ENCODE data around the gene DEPP1.
"Not testable (repeated sequence)": the region's sequence is repeated elsewhere in the genome, so short reads cannot be mapped to it uniquely, and the experiment has no call there.

DEPP1 gene

DNA sequence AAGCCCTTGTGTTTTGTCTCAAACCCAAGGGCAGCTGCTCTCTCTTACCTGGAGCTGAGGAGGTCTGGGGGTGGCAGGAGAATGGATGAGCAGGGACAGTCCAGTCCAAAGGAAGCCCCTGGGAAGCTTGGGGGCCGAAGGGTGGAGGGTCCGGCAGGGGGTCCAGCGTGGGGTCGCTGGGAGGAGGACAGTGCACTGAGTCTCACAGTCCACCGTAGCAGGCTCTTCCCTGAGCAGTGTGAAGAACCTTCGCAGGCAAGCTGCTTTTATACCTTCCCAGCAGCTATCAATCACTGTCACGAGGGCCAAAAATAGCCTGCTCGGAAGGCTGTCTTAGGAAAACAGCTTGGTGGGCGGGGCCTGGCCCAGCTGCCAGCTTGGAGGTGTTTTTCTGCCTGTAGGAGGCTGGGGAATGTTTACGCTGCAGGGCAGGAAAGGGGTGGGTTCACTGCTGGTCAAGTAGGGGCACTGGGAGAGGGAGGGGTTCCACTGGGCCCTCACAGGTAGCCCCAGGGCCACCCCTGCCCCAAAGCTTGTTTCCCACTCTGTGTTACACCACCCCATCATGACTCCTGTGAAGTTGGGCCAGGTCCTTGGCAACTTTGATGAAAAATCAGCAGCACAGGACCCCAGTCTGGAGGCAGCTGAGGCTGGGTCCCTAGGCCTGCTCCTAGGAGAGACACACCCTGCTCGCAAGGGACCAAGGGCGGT lies at the start of gene DEPP1:
DEPP1 (minus strand) TSS at position 240 of the 711 bp plus-strand sequence. CDS start 779 bp downstream, outside the sequence.
- peak; percentile 59 for DNase-seq

GRCh38 chr10:45023426-45023825 lies 44.8 kb upstream of the DEPP1 start:
- no peak for DNase-seq

- no peak for DNase-seq
Observed at GRCh38 chr10:45015590-45015989, 37.0 kb upstream of the DEPP1 start.

GRCh38 chr10:45014557-45014956 lies 35.9 kb upstream of the DEPP1 start:
- DNase-seq: not testable (repeated sequence)

- DNase-seq: peak; percentile 91
Observed at GRCh38 chr10:45008524-45009161, 30.0 kb upstream of the DEPP1 start.

DNA sequence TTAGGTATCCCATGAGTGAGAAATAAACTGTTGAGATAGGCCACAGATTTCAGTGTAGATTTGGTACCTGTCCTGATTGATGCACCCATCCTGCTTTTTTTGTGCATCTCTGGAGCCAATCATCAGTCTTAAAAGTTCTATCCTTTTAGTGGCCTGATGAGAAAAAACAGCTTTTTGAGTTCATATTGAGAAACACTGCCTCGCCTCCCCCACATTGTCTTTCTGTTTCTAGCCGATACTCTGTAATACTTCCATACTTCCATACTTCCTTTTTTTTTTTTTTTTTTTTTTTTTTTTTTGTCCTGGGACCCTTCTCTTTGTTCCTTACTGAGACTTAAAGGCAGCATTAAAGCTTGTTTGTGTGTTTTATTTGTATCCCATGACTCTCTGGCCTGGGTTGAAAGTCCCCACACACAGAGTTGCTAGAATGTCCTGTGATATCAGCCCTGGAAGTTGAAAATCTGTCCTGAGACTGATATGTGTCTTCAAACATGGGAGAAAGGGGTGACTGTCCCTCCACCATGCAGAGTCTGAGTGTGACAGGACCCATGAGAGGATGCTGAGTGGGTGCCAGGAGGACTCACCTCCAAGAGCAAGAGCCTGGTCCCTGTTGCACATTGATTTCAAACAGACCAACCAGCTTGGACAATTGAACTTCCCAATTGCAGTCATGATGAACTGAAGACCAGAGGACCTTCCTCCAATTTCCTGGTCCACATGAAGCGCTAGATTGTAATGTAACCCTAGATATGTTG lies 27.8 kb upstream of the DEPP1 start:
- DNase-seq: no peak

DNA sequence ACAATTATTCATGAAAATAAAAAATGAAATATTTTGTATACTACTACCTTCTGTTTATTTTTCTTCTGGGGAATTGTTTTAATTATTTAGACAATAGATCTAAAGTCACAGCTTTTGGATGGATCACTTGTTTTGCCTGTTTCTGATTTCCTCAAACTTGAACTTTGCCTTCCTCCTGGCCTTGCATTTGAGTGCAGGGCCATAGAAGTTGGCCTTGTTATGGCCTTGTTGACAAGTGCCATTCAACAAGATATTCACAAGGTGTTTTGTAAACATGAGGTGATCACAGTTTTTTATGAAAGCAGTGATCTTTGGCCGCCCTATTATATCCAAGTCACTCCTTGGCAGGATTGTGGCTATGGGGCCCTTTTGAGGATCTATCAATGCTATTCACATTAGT lies 26.7 kb upstream of the DEPP1 start:
- no peak for DNase-seq

- DNase-seq: no peak
Observed at GRCh38 chr10:45004661-45005060, 26.1 kb upstream of the DEPP1 start.

GRCh38 chr10:45003432-45004000 lies 24.9 kb upstream of the DEPP1 start:
- no peak for DNase-seq

- peak; percentile 58 for DNase-seq
Observed at GRCh38 chr10:45001381-45002148, 23.0 kb upstream of the DEPP1 start.

- peak; percentile 74 for DNase-seq
Observed at GRCh38 chr10:45000752-45001380, 22.3 kb upstream of the DEPP1 start, which contains the start of gene ZNF22. TSS of gene ZNF22 (plus strand) at chr10:45000923. CDS start at chr10:45003369, 2,446 bp downstream.

DNA sequence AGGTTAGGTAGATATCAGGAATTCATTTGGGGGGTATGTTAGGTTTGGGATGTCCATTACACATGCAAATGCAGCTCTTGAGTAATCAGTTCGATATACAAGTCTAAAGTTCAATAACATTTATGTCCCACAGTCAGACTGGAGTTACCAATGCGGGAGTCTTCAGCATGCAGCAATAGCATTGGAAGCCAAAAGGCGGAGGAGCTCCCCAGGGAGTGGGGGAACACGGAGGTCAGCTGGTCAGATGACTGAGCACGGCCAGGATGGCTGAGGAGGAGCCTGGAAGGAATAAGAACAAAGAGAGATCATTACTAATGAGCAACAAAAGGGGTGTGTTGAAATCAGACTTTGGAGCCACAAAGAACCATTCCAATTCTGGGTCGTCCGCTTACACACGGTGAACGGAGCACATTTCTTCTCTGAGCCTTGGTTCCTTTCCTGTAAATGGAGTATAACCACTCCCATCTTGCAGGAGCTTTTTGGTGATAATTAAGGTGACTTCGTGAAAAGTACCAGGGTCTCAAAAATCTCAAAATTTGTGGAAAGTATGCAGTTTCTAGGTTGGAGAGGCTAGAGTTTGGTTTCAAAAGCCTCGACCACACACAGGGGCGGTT lies 21.6 kb upstream of the DEPP1 start:
- DNase-seq: no peak

DNA sequence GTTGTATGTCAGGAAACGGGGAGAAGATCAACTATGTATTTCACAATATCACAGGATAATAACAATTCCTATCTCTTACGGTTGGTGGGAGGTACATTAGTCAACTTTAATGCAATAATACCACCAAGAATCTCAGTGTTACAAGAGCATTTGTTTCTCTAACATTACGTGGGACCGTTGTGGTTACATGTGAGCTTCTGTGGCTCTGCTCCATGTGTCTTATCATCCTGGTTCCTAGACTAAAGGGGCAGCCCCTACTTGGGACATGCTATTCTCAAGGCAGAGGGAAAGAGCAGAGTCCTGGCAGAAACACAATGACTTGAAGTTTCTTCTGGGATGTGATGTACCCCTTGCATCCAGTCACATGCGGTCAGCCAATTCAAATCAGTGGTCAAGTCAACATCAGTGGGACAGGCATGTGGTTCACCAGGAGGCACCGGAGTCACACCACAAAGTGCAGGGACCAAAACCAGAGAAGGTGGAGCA lies 19.6 kb upstream of the DEPP1 start:
- no peak for DNase-seq

- no peak for DNase-seq
Observed at GRCh38 chr10:44997105-44997748, 18.6 kb upstream of the DEPP1 start.

- DNase-seq: peak; percentile 70
Observed at GRCh38 chr10:44995914-44996669, 17.5 kb upstream of the DEPP1 start.

DNA sequence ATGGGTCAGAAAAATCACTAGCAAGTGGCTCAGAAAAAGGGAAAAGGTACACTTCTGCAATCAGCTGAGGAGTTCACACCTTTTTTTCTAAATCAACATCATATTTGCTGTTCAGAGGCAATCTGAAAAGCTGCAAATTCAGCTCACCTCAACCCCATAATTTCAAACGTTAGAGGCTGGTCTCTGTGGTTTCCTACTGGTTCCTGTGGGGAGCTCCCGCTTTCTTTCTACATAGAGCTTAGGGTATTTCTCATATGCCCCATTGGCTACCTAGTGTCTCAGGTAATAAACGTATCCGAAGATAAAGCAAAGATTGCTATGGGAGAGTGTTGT lies 16.9 kb upstream of the DEPP1 start:
- DNase-seq: no peak

DNA sequence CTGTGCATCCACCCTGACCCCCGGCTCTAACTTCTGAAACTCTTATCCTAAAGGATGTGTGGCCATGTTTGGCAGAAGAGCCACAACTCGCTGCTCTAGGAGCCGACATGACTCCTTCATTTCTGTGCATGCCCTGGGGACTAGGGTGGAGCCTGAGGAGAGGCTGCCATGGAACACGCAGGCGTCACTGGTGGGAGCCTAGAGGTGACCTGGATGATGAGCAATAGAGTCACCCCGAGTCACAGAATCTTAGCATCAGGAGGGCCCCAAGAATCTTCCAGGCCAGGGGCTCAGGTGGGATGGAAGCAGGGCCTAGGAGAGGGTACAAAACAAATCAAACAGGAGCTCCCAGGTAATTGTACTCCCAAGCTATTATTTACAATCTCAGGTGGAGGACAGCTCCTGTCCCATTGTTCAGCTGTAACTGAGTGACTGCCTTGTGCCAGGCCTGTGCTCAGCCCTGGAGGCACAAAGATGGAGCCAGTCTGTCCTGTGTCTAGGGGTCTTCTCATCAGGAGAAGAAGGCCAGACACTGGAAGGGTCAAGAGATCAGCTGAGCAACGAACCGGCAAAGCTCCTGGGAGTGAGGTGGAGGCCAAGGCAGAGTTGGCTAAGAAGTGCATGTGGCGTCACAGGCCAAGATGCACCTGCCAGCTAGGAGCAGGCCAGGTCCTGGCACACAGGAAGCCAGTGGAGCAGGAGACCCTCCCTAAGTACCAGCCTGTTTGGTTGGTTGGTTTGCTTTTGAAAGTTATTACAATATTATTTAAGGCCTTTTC lies 16.3 kb upstream of the DEPP1 start:
- no peak for DNase-seq

DNA sequence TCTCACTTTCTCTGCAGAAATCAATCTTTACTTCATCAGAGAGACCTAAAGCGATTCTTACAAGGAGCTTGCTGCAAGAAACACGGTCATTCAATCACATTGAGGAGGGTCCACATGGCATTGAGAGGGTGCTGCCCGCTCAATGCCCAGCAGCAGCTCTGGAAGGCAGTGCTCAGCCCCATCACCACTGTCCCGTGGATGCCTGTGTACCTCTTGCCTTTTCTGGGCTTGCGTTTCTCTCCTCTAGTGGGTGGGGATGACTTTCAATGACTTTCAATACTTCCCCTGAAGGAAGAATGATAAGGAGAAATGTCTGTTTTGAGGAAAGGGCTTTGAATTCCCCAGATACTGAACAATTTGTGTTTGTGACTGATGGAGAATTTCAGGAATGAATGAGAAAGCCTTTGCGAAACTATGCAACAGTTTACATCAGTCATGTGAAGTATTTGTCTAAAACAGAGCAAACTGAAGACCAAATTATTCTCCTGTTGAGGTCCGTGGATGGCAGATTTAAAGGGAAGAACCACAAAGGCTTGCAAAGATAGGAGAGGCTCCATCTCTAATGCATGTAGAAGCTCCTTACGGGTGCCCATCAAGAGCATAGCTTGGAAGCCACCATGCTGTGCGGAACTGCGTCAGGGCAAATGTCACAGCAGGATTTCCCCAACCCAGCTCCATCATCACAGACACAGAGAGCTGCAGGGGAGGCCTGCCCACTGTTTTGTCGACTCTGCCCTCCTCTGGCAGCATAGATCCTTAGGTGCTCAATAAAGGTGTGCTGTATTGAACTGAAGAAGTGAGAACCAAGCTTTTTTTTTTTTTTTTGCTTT lies 15.5 kb upstream of the DEPP1 start:
- no peak for DNase-seq
